SK-N-DZ (cell line): ENCODE data around the gene NGB.
A peak's percentile ranks its signal among the peaks of the same experiment; 100 is the strongest.

Experiments
- DNase-seq: peaks from one replicate; pipeline ENCODE4 v3.0.0-alpha.2; 2015; ENCODE audit warnings: low spot score

Gene NGB

GRCh38 chr14:77265187-77265515 is 5.9 kb downstream of the NGB start:
- DNase-seq = no peak

- no peak for DNase-seq
Observed at GRCh38 chr14:77264466-77265186, 6.4 kb downstream of the NGB start.

GRCh38 chr14:77260631-77261030 is 10.4 kb downstream of the NGB start:
- peak; percentile 40 for DNase-seq

- DNase-seq = no peak
Observed at GRCh38 chr14:77260199-77260598, 10.8 kb downstream of the NGB start.

GRCh38 chr14:77259025-77259715 is 11.8 kb downstream of the NGB start:
- no peak for DNase-seq

GRCh38 chr14:77258566-77258965 is 12.4 kb downstream of the NGB start:
- DNase-seq = no peak

- no peak for DNase-seq
Observed at GRCh38 chr14:77257700-77258099, 13.3 kb downstream of the NGB start.

- DNase-seq = no peak
Observed at GRCh38 chr14:77256694-77257093, 14.3 kb downstream of the NGB start.

GRCh38 chr14:77253333-77254190 is 17.4 kb downstream of the NGB start:
- no peak for DNase-seq

GRCh38 chr14:77251870-77252269 is 19.1 kb downstream of the NGB start:
- no peak for DNase-seq

- DNase-seq = no peak
Observed at GRCh38 chr14:77250927-77251326, 20.1 kb downstream of the NGB start.

GRCh38 chr14:77249286-77249685 is 21.7 kb downstream of the NGB start:
- DNase-seq = no peak

- DNase-seq = no peak
Observed at GRCh38 chr14:77248666-77249065, 22.3 kb downstream of the NGB start.

- no peak for DNase-seq
Observed at GRCh38 chr14:77246784-77247183, 24.2 kb downstream of the NGB start.

- no peak for DNase-seq
Observed at GRCh38 chr14:77245820-77246219, 25.2 kb downstream of the NGB start.

GRCh38 chr14:77243853-77244252 is 27.2 kb downstream of the NGB start:
- no peak for DNase-seq

- no peak for DNase-seq
Observed at GRCh38 chr14:77242752-77243151, 28.3 kb downstream of the NGB start.

GRCh38 chr14:77241955-77242354 is 29.1 kb downstream of the NGB start:
- DNase-seq = no peak

GRCh38 chr14:77240336-77240915 is 30.6 kb downstream of the NGB start:
- DNase-seq = no peak

GRCh38 chr14:77239412-77239811 is 31.6 kb downstream of the NGB start:
- DNase-seq = no peak

GRCh38 chr14:77238996-77239395 is 32.0 kb downstream of the NGB start:
- no peak for DNase-seq

- DNase-seq = no peak
Observed at GRCh38 chr14:77238356-77238755, 32.6 kb downstream of the NGB start.
